HG02840 (cell line): ENCODE measurements around the gene SPTAN1.

ENCODE experiments used
- ATAC-seq: cut with Tn5 transposase; IDR thresholded peaks from one replicate; pipeline ENCODE4 v1.9.1; 2021; ENCODE audit warnings: mild to moderate bottlenecking, moderate library complexity, moderate number of reproducible peaks; ENCODE audit not compliant: unreplicated experiment, low FRiP score

Gene SPTAN1

GRCh38 chr9:128595471-128595870, 43.1 kb downstream of the SPTAN1 start:
- no peak for ATAC-seq

GRCh38 chr9:128600099-128600498, 47.7 kb downstream of the SPTAN1 start:
- no peak for ATAC-seq

GRCh38 chr9:128603697-128604096, 51.3 kb downstream of the SPTAN1 start:
- ATAC-seq = no peak

GRCh38 chr9:128607642-128608350, 55.4 kb downstream of the SPTAN1 start:
- ATAC-seq = no peak

- no peak for ATAC-seq
Observed at GRCh38 chr9:128610897-128611296, 58.5 kb downstream of the SPTAN1 start.

GRCh38 chr9:128611600-128612394, 59.4 kb downstream of the SPTAN1 start:
- no peak for ATAC-seq

GRCh38 chr9:128614728-128615127, 62.3 kb downstream of the SPTAN1 start:
- no peak for ATAC-seq

GRCh38 chr9:128615571-128615970, 63.2 kb downstream of the SPTAN1 start:
- ATAC-seq = no peak

- ATAC-seq = no peak
Observed at GRCh38 chr9:128617943-128618342, 65.6 kb downstream of the SPTAN1 start.

- no peak for ATAC-seq
Observed at GRCh38 chr9:128619127-128619526, 66.7 kb downstream of the SPTAN1 start.

GRCh38 chr9:128619779-128620178, 67.4 kb downstream of the SPTAN1 start:
- ATAC-seq = no peak

- no peak for ATAC-seq
Observed at GRCh38 chr9:128621730-128622455, 69.5 kb downstream of the SPTAN1 start.

GRCh38 chr9:128624566-128624965, 72.2 kb downstream of the SPTAN1 start:
- no peak for ATAC-seq

- ATAC-seq = no peak
Observed at GRCh38 chr9:128625391-128626146, 73.2 kb downstream of the SPTAN1 start.

- ATAC-seq = no peak
Observed at GRCh38 chr9:128626181-128626580, 73.8 kb downstream of the SPTAN1 start.

- no peak for ATAC-seq
Observed at GRCh38 chr9:128627127-128627715, 74.8 kb downstream of the SPTAN1 start.

GRCh38 chr9:128627906-128628305, 75.5 kb downstream of the SPTAN1 start:
- no peak for ATAC-seq

GRCh38 chr9:128628471-128629048, 76.2 kb downstream of the SPTAN1 start:
- ATAC-seq = no peak

- ATAC-seq = no peak
Observed at GRCh38 chr9:128629136-128629535, 76.7 kb downstream of the SPTAN1 start.
